ENCODE data around the gene TMEM143. TPM values are rescaled to one million over a fixed set of nuclear protein-coding genes. Genes with fewer than 3 reads are reported as not detected.

TMEM143 gene
- total and polyA plus RNA-seq, 10 of the 15 experiments (the other 5 are each of a cell fraction or from before 2014, with no cell fraction given): 1.5 to 19.5 (median 10.1) TPM

DNA sequence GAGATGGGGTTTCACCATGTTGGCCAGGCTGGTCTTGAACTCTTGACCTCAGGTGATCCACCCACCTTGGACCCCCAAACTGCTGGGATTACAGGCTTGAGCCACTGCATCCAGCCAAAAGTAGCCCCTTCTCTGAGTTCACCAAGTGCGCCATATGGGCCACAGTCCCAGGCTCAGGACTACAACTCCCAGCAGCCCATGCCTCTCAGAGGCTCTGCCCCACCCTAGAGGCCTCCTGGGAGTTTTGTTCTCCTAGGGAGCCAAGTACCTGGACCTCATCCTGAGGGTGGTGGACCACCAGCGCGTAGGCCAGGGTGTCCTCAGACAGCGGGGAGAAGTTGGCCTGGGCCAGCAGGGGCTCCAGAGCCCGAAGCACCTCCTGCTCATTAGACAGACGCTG, 18.8 kb downstream of the TMEM143 start:
- Histone ChIP-seq H3K36me3 (ENCODE audit: control insufficient read depth in 2 of 2, insufficient read depth in 2 of 2, low read length in 1 of 2) (peaks cover 0 to 2% of the 10 kb centered on the region in 2 experiments; a peak in 2 of 4 replicates), H3K27me3 (replicated peaks in 1 of 2; ENCODE audit: control insufficient read depth in 2 of 2, insufficient read depth in 2 of 2, low read length in 1 of 2) (no peaks in the 10 kb centered on the region), H3K4me2 (ENCODE audit: control insufficient read depth, insufficient read depth) (no peak overlapping the region), H2AFZ (ENCODE audit: control insufficient read depth, low read depth, low read length) (no peak overlapping the region), H3K9ac (ENCODE audit: control insufficient read depth, insufficient read depth, low read length) (no peak overlapping the region), H3K27ac (ENCODE audit: control insufficient read depth, insufficient read depth) (no peak overlapping the region), H3K9me3 (replicated peaks; ENCODE audit: control insufficient read depth, insufficient read depth, low read length) (no peaks in the 10 kb centered on the region), H4K20me1 (ENCODE audit: control insufficient read depth, insufficient read depth) (no peaks in the 10 kb centered on the region), H3K4me3 (no peak overlapping the region), H3K79me2 (ENCODE audit: control insufficient read depth, insufficient read depth, low read length) (no peaks in the 10 kb centered on the region), H3K4me1 (ENCODE audit: control insufficient read depth, insufficient read depth, low read length) (no peaks in the 10 kb centered on the region)
- WGBS (ENCODE audit: insufficient coverage, insufficient replicate concordance, low lambda C conversion rate, missing lambda C conversion rate): 91% methylated on average over 6 of the region's 6 CpGs
- ChIA-PET POLR2A (no interaction called here), RAD21 (ENCODE audit: unreplicated experiment) (no interaction called here), SMC1A (ENCODE audit: uncharacterized antibody, unreplicated experiment) (no interaction called here), CTCF (interaction anchor here (1.8 kb wide), 1 partner anchor 31 kb away, joined by 5 read pairs; no protein-coding TSS in a partner anchor)
- DNase-seq (ENCODE audit: low read depth, low spot score) (no peak), ATAC-seq (0 out of 3 replicates have a peak, but pooled peaks have one; percentile 50), FAIRE-seq (no peak)
- BruUV-seq (replicated peaks): no TSS peak
- no peak for TF ChIP-seq NR2F1 (conservative IDR thresholded peaks at IDR 0.05)
- no peak for TF ChIP-seq MEF2A (IDR thresholded peaks at IDR 0.05; ENCODE audit: insufficient read depth, low read depth, low read length)
- no peak for TF ChIP-seq NBN (IDR thresholded peaks at IDR 0.05)
- TF ChIP-seq, protein P1, sequence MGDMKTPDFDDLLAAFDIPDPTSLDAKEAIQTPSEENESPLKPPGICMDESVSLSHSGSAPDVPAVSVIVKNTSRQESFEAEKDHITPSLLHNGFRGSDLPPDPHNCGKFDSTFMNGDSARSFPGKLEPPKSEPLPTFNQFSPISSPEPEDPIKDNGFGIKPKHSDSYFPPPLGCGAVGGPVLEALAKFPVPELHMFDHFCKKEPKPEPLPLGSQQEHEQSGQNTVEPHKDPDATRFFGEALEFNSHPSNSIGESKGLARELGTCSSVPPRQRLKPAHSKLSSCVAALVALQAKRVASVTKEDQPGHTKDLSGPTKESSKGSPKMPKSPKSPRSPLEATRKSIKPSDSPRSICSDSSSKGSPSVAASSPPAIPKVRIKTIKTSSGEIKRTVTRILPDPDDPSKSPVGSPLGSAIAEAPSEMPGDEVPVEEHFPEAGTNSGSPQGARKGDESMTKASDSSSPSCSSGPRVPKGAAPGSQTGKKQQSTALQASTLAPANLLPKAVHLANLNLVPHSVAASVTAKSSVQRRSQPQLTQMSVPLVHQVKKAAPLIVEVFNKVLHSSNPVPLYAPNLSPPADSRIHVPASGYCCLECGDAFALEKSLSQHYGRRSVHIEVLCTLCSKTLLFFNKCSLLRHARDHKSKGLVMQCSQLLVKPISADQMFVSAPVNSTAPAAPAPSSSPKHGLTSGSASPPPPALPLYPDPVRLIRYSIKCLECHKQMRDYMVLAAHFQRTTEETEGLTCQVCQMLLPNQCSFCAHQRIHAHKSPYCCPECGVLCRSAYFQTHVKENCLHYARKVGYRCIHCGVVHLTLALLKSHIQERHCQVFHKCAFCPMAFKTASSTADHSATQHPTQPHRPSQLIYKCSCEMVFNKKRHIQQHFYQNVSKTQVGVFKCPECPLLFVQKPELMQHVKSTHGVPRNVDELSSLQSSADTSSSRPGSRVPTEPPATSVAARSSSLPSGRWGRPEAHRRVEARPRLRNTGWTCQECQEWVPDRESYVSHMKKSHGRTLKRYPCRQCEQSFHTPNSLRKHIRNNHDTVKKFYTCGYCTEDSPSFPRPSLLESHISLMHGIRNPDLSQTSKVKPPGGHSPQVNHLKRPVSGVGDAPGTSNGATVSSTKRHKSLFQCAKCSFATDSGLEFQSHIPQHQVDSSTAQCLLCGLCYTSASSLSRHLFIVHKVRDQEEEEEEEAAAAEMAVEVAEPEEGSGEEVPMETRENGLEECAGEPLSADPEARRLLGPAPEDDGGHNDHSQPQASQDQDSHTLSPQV (IDR thresholded peaks at IDR 0.05): no peak
- TF ChIP-seq HCFC1 (IDR thresholded peaks at IDR 0.05; ENCODE audit: low read length): peak; percentile 50
- no peak for TF ChIP-seq SREBF1 (IDR thresholded peaks at IDR 0.05; ENCODE audit: low read length)
- no peak for TF ChIP-seq IRF4 (IDR thresholded peaks at IDR 0.05; ENCODE audit: low read depth, low read length)
- TF ChIP-seq SIX5 (IDR thresholded peaks at IDR 0.05; ENCODE audit: low read depth, low read length, severe bottlenecking): peak; percentile 62
- no peak for TF ChIP-seq RAD21 (IDR thresholded peaks at IDR 0.05; ENCODE audit: insufficient read depth, low read depth, low read length)
- intact Hi-C loops (cut with micrococcal nuclease; ENCODE audit: unreplicated experiment) (no loop called here), in situ Hi-C loops (cut with MboI) (no loop called here)

Measured in GM12878 (cell line).